Small intestine (tissue), 7 donors: Measurements from ENCODE around the gene KLK13. TPM values are rescaled to one million over a fixed set of nuclear protein-coding genes. Genes with fewer than 3 reads are reported as not detected.

Experiments used
- DNase-seq, 2 donors: peaks; one replicate each; pipeline versions ENCODE4 v3.0.0 to v3.0.0-alpha.2; 2013
- FAIRE-seq: peaks from 2 replicates; lab custom pipeline; 2012; peaks lifted over from hg19 to GRCh38; lab: Jason Lieb, UNC
- H3K27ac ChIP-seq, 3 donors: one replicate each; pipeline ENCODE4 v1.5.1; 2013; ENCODE audit warnings: low read length in 2 of 3, mild to moderate bottlenecking in 2 of 3, control low read depth in 1 of 3, inconsistent platforms in 1 of 3, low read depth in 1 of 3, moderate library complexity in 1 of 3
- H3K27me3 ChIP-seq, 3 donors: one replicate each; pipeline ENCODE4 v1.6.1; 2013; ENCODE audit warnings: low read length in 3 of 3, inconsistent platforms in 1 of 3; ENCODE audit not compliant: control insufficient read depth in 3 of 3, insufficient read depth in 3 of 3
- H3K36me3 ChIP-seq, 3 donors: one replicate each; pipeline ENCODE4 v1.6.1; 2013; ENCODE audit warnings: low read length in 3 of 3, inconsistent platforms in 1 of 3, low read depth in 1 of 3, mild to moderate bottlenecking in 1 of 3, moderate library complexity in 1 of 3; ENCODE audit not compliant: control insufficient read depth in 3 of 3, insufficient read depth in 2 of 3
- H3K4me1 ChIP-seq, 3 donors: one replicate each; pipeline ENCODE4 v1.6.1; 2013; ENCODE audit warnings: low read length in 2 of 3, inconsistent platforms in 1 of 3, low read depth in 1 of 3, mild to moderate bottlenecking in 1 of 3, moderate library complexity in 1 of 3; ENCODE audit not compliant: control insufficient read depth in 3 of 3, insufficient read depth in 2 of 3
- H3K4me3 ChIP-seq, 3 donors: one replicate each; pipeline ENCODE4 v1.5.1; 2013; ENCODE audit warnings: low read length in 3 of 3, control low read depth in 1 of 3, inconsistent platforms in 1 of 3, low read depth in 1 of 3, mild to moderate bottlenecking in 1 of 3, moderate library complexity in 1 of 3
- H3K9me3 ChIP-seq, 2 donors: one replicate each; pipeline ENCODE4 v1.6.1; 2013; ENCODE audit warnings: low read depth in 1 of 2, low read length in 1 of 2; ENCODE audit not compliant: control insufficient read depth in 2 of 2, insufficient read depth in 1 of 2
- WGBS, 3 donors: extraction: QIAGEN DNeasy Blood & Tissue Kit; methylation state at CpG; one replicate each; pipeline ENCODE4 v1.1.7; 2013; 5-methylcytosine and 5-hydroxymethylcytosine counted together
- polyA plus RNA-seq, 4 donors: library from polyadenylated mRNA; stranded (reverse) in 3 of 4; unstranded in 1 of 4; fragments of 200-250 nt in 3 of 4; fragments of 120-200 nt in 1 of 4; gene quantifications; one replicate each; pipeline versions ENCODE4 v1.2.1 to v1.2.3, GENCODE V29; 2013
- donor health status: healthy with polysubstance abuse.
- donor health status: control.
- donor health status: control.
- donor health status: Bipolar disorder and iron deficiency.
- donor health status: healthy.

The KLK13 gene
- polyA plus RNA-seq, 4 donors, result 0.13 to 5.9 (median 2.5) TPM

GRCh38 chr19:51036519-51036918 is 28.4 kb downstream of the KLK13 start:
- Histone ChIP-seq H3K4me1 (no peaks in the 10 kb centered on the region), H3K9me3 (no peaks in the 10 kb centered on the region), H3K27me3 (peaks cover 0 to 4% (median 0%) of the 10 kb centered on the region in 3 donors), H3K27ac (no peak overlapping the region), H3K36me3 (no peaks in the 10 kb centered on the region), H3K4me3 (no peak overlapping the region)
- 35 to 58% (median 47%) methylated on average over 9 of the region's 9 CpGs for WGBS, 3 donors
- DNase-seq, result no peak
- no peak for FAIRE-seq

- WGBS, 3 donors, result 29 to 37% (median 30%) methylated on average over 11 of the region's 11 CpGs
- Histone ChIP-seq H3K27ac (no peak within 1 kb of the TSS), H3K36me3 (no peaks in the 10 kb centered on the region), H3K27me3 (peaks cover 0 to 4% (median 0%) of the 10 kb centered on the region in 3 donors), H3K4me1 (no peaks in the 10 kb centered on the region), H3K9me3 (no peaks in the 10 kb centered on the region), H3K4me3 (no peak within 1 kb of the TSS)
- DNase-seq (no peak), FAIRE-seq (no peak)
Measured at GRCh38 chr19:51034704-51035103, 30.2 kb downstream of the KLK13 start, which contains the start of gene KLK12. KLK12 (minus strand) TSS chr19:51035002; CDS start chr19:51034621, 381 bp downstream.

GRCh38 chr19:51031880-51032225 is 33.0 kb downstream of the KLK13 start:
- FAIRE-seq, result no peak
- no peak for DNase-seq
- no peaks in the 10 kb centered on the region for H3K9me3 ChIP-seq
- no peak overlapping the region for H3K4me3 ChIP-seq
- no peaks in the 10 kb centered on the region for H3K36me3 ChIP-seq
- H3K27me3 ChIP-seq, result peaks cover 0 to 8% (median 0%) of the 10 kb centered on the region in 3 donors
- H3K27ac ChIP-seq, result no peak overlapping the region
- H3K4me1 ChIP-seq, result no peaks in the 10 kb centered on the region
- WGBS, 3 donors, result 91 to 93% (median 92%) methylated on average over 25 to 28 of the region's 28 CpGs

- Histone ChIP-seq H3K27ac (no peak overlapping the region), H3K27me3 (peaks cover 0 to 8% (median 0%) of the 10 kb centered on the region in 3 donors), H3K4me3 (no peak overlapping the region), H3K9me3 (no peaks in the 10 kb centered on the region), H3K4me1 (no peaks in the 10 kb centered on the region), H3K36me3 (no peaks in the 10 kb centered on the region)
- FAIRE-seq, result no peak
- 69 to 87% (median 72%) methylated on average over 7 of the region's 7 CpGs for WGBS, 3 donors
- DNase-seq, result no peak
Measured at GRCh38 chr19:51031220-51031879, 33.5 kb downstream of the KLK13 start.

- WGBS, 3 donors, result 75 to 81% (median 78%) methylated on average over 13 of the region's 13 CpGs
- Histone ChIP-seq H3K27me3 (peaks cover 0 to 8% (median 0%) of the 10 kb centered on the region in 3 donors), H3K9me3 (no peaks in the 10 kb centered on the region), H3K4me1 (no peaks in the 10 kb centered on the region), H3K36me3 (no peaks in the 10 kb centered on the region), H3K4me3 (no peak overlapping the region), H3K27ac (no peak overlapping the region)
- DNase-seq, result no peak
- FAIRE-seq, result no peak
Measured at GRCh38 chr19:51030631-51031030, 34.3 kb downstream of the KLK13 start.

GRCh38 chr19:51029718-51030117 is 35.2 kb downstream of the KLK13 start:
- Histone ChIP-seq H3K36me3 (no peaks in the 10 kb centered on the region), H3K27me3 (peaks cover 0 to 10% (median 0%) of the 10 kb centered on the region in 3 donors), H3K27ac (no peak overlapping the region), H3K4me1 (no peaks in the 10 kb centered on the region), H3K4me3 (no peak overlapping the region), H3K9me3 (no peaks in the 10 kb centered on the region)
- no peak for FAIRE-seq
- DNase-seq, result no peak
- WGBS, 3 donors, result 62 to 83% (median 64%) methylated on average over 2 of the region's 2 CpGs

GRCh38 chr19:51027873-51028272 is 37.0 kb downstream of the KLK13 start:
- H3K9me3 ChIP-seq, result no peaks in the 10 kb centered on the region
- no peaks in the 10 kb centered on the region for H3K4me1 ChIP-seq
- H3K4me3 ChIP-seq, result no peak overlapping the region
- DNase-seq (no peak), FAIRE-seq (no peak)
- no peak overlapping the region for H3K27ac ChIP-seq
- H3K27me3 ChIP-seq, result peaks cover 0 to 10% (median 0%) of the 10 kb centered on the region in 3 donors
- H3K36me3 ChIP-seq, result no peaks in the 10 kb centered on the region
- 41 to 62% (median 56%) methylated on average over 5 of the region's 5 CpGs for WGBS, 3 donors

GRCh38 chr19:51027126-51027806 is 37.6 kb downstream of the KLK13 start:
- no peaks in the 10 kb centered on the region for H3K36me3 ChIP-seq
- H3K27ac ChIP-seq, result no peak overlapping the region
- H3K4me1 ChIP-seq, result no peaks in the 10 kb centered on the region
- H3K27me3 ChIP-seq, result peaks cover 0 to 10% (median 0%) of the 10 kb centered on the region in 3 donors
- no peak overlapping the region for H3K4me3 ChIP-seq
- no peak for FAIRE-seq
- WGBS, 3 donors, result 17 to 35% (median 27%) methylated on average over 12 to 14 of the region's 14 CpGs
- no peak for DNase-seq
- H3K9me3 ChIP-seq, result no peaks in the 10 kb centered on the region
